Heart left ventricle (tissue), 16 donors: ENCODE results near the gene PGM2. TPM values are rescaled to one million over a fixed set of nuclear protein-coding genes. Genes with fewer than 3 reads are reported as not detected.
A peak's percentile ranks its signal among the peaks of the same experiment; 100 is the strongest.

ENCODE experiments used
- ATAC-seq, 4 donors: fragments of 200-7000 bp; cut with Tn5 transposase; one replicate each; pipeline ENCODE4 v1.9.1; 2020 to 2022; ENCODE audit warnings: moderate library complexity in 4 of 4, mild to moderate bottlenecking in 3 of 4, moderate number of reproducible peaks in 1 of 4
- DNase-seq, 5 donors: peaks; one replicate each; pipeline ENCODE4 v3.0.0-alpha.2; 2020
- H3K27ac ChIP-seq, 12 donors: fragments of 200-600 bp; sonication (generic) in 4 of 12; one replicate each; pipeline versions ENCODE4 v1.5.0 to v1.8.0; 2016 to 2022; ENCODE audit warnings: mild to moderate bottlenecking in 2 of 12
- H3K27me3 ChIP-seq, 9 donors: fragments of 200-600 bp; sonication (generic) in 2 of 9; one replicate each; pipeline versions ENCODE4 v1.5.1 to v1.8.0; 2016 to 2022; ENCODE audit warnings: mild to moderate bottlenecking in 3 of 9
- H3K36me3 ChIP-seq, 9 donors: fragments of 200-600 bp; sonication (generic) in 2 of 9; one replicate each; pipeline versions ENCODE4 v1.5.0 to v1.8.0; 2018 to 2022; ENCODE audit warnings: mild to moderate bottlenecking in 2 of 9
- H3K4me1 ChIP-seq, 12 donors: fragments of 200-600 bp; sonication (generic) in 4 of 12; one replicate each; pipeline versions ENCODE4 v1.5.0 to v1.8.0; 2016 to 2022; ENCODE audit warnings: mild to moderate bottlenecking in 3 of 12
- H3K4me3 ChIP-seq, 12 donors: fragments of 200-600 bp; sonication (generic) in 4 of 12; one replicate each; pipeline versions ENCODE4 v1.5.0 to v1.8.0; 2017 to 2022; ENCODE audit warnings: mild to moderate bottlenecking in 9 of 12, moderate library complexity in 4 of 12
- H3K9me3 ChIP-seq, 12 donors: fragments of 200-600 bp; sonication (generic) in 4 of 12; one replicate each; pipeline versions ENCODE4 v1.5.0 to v1.8.0; 2016 to 2022; ENCODE audit warnings: mild to moderate bottlenecking in 1 of 12
- POLR2A ChIP-seq, 2 donors: fragments of 450-650 bp; IDR thresholded peaks; one replicate each; pipeline ENCODE4 v1.6.1; 2017; ENCODE audit warnings: antibody characterized with exemption in 2 of 2, mild to moderate bottlenecking in 2 of 2, moderate library complexity in 2 of 2
- WGBS, 4 donors: extraction: QIAGEN DNeasy Blood & Tissue Kit in 2 of 4; methylation state at CpG; one replicate each; pipeline versions ENCODE4 v1.1.5 to v1.1.7; 2013 to 2018; 5-methylcytosine and 5-hydroxymethylcytosine counted together
- intact Hi-C, 10 donors: fragments of 100-400 bp; cut with DNase I; formaldehyde crosslinking; loops; one replicate each; pipeline versions ENCODE4 v1.11.1 to v1.14.2; 2022
- polyA plus RNA-seq, 2 donors: library from polyadenylated mRNA; stranded (reverse); fragments of 200-250 nt; gene quantifications; one replicate each; pipeline ENCODE4 v1.2.3, GENCODE V29; 2013
- total RNA-seq, 9 donors: library from RNA; depleted of rRNA in 2 of 9; stranded (reverse); fragments of >200 nt in 2 of 9; fragmentation: NEBNext Ultra II Directional in 3 of 9; extraction: Animal tissue kit (Norgen Biotek cat#: 25700) in 3 of 9; gene quantifications; one replicate each; pipeline versions ENCODE4 v1.1.0 to v1.2.4, GENCODE V29; 2016 to 2023
- TF ChIP-seq, protein P1 (sequence below), 12 donors: fragments of 200-600 bp; sonication (generic) in 4 of 12; IDR thresholded peaks; one replicate each; pipeline versions ENCODE4 v1.5.0 to v1.8.0; 2018 to 2022; ENCODE audit warnings: antibody characterized with exemption in 12 of 12, mild to moderate bottlenecking in 5 of 12
- donor health status: ischemic (EF 13 %, LVEDD 7.1; RV severe dilation, severe dysfunction).
- donor health status: healthy with polysubstance abuse.
- donor health status: DM: no; HTN: yes; CAD: no.
- donor health status: DM: no; HTN: no; CAD: no.
- donor health status: ischemic (EF 25% LVEDD 6.9; RV normal size, moderate dysfunction).
- donor health status: ischemic (EF 25% LVEDD 5.7; RV mildly dilated, moderate dysfunction).
- donor health status: healthy.
- donor health status: DM: yes; HTN: yes; CAD: no.
- donor health status: ischemic (EF 35%, LVEDD 5.7; RV mildly dilated, moderate dysfunction).
- donor health status: nonischemic (EF 11% LVEDD 7.7; RV severe dilation, severe dysfunction).
- donor health status: DM: yes; HTN: yes; CAD: no.
- donor health status: PGD.
- donor health status: ischemic (EF 29% LVEDD 5.4; RV normal size, mild dysfunction).
- donor health status: nonischemic (EF 23%, LVEDD 6.1; RV moderate dilation, normal function).

PGM2 gene
- total and polyA plus RNA-seq, 11 donors, result 3.3 to 18.4 (median 8.5) TPM

DNA sequence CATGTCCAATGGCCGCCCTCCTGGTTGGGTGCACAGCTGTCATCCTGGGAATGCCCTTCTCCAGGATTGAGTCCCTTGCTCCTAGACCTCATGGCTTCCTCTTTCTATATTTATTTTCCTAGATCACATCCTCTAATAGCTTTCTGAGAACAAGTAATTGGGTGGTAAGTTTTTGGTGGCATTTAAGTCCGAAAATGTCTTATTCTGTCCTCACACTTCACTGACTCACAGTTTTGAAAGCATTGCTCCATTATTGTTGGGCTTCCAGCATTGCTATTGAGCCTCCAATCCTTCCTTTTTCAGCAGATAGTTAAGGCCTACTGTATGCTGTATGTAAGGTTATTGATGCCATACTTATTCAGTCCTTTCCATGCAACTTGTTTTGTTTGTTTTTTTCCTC, 25.9 kb downstream of the PGM2 start:
- Histone ChIP-seq H3K27ac (no peak overlapping the region), H3K4me3 (no peak overlapping the region), H3K36me3 (peaks cover 0 to 97% (median 74%) of the 10 kb centered on the region in 9 donors), H3K27me3 (no peaks in the 10 kb centered on the region), H3K9me3 (no peaks in the 10 kb centered on the region), H3K4me1 (peaks cover 0 to 15% (median 0%) of the 10 kb centered on the region in 12 donors)
- no peak for ATAC-seq
- intact Hi-C loops, result no loop called here
- DNase-seq, result no peak
- WGBS, 4 donors, result 85 to 94% (median 87%) methylated on average over 2 of the region's 2 CpGs
- no peak for TF ChIP-seq POLR2A (IDR thresholded peaks at IDR 0.05)
- TF ChIP-seq, protein P1, sequence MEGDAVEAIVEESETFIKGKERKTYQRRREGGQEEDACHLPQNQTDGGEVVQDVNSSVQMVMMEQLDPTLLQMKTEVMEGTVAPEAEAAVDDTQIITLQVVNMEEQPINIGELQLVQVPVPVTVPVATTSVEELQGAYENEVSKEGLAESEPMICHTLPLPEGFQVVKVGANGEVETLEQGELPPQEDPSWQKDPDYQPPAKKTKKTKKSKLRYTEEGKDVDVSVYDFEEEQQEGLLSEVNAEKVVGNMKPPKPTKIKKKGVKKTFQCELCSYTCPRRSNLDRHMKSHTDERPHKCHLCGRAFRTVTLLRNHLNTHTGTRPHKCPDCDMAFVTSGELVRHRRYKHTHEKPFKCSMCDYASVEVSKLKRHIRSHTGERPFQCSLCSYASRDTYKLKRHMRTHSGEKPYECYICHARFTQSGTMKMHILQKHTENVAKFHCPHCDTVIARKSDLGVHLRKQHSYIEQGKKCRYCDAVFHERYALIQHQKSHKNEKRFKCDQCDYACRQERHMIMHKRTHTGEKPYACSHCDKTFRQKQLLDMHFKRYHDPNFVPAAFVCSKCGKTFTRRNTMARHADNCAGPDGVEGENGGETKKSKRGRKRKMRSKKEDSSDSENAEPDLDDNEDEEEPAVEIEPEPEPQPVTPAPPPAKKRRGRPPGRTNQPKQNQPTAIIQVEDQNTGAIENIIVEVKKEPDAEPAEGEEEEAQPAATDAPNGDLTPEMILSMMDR (IDR thresholded peaks at IDR 0.05), result no peak

DNA sequence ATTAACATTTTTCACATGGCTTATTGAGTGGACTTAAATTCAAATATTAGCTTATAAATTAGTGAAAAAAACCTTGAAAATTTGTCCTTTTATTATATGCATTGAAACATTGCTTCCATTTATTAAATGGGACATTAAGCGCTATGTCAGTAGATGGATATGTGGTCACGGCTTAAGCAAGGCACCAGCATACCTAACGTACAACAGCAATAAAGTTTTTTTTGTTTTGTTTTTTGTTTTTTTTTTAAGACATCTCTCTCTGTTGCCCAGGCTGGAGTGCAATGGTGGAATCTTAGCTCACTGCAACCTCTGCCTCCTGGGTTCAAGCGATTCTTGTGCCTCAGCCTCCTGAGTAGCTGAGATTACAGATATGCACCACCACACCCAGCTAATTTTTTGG, 31.6 kb downstream of the PGM2 start:
- intact Hi-C loops, result no loop called here
- Histone ChIP-seq H3K27me3 (no peaks in the 10 kb centered on the region), H3K4me1 (peaks cover 0 to 6% (median 0%) of the 10 kb centered on the region in 12 donors), H3K36me3 (peaks cover 0 to 87% (median 69%) of the 10 kb centered on the region in 9 donors), H3K9me3 (no peaks in the 10 kb centered on the region), H3K27ac (no peak overlapping the region), H3K4me3 (no peak overlapping the region)
- no peak for ATAC-seq
- TF ChIP-seq, protein P1 (IDR thresholded peaks at IDR 0.05), result no peak
- TF ChIP-seq POLR2A (IDR thresholded peaks at IDR 0.05), result no peak
- DNase-seq, result no peak
- WGBS, 4 donors, result 90 to 99% (median 92%) methylated on average over 4 of the region's 4 CpGs

DNA sequence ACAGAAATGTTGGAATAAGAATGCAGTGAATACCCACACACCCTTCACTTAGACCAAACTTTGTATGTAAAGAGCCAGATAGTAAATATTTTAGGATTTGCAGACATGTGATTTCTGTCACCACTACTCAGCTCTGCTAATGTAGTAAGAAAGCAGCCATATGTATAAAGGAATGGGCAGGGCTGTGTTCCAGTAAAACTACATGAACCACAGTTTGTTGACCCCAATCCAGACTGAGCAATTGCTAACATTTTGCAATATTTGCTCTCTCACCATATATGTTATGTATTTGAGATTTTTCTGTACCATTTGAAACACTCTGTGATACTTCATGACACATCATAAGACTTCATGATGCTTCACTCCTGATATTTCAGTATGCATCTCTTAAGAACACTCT, 32.4 kb downstream of the PGM2 start:
- ATAC-seq, result no peak
- no peaks in the 10 kb centered on the region for H3K9me3 ChIP-seq
- H3K4me1 ChIP-seq, result peaks cover 0 to 6% (median 0%) of the 10 kb centered on the region in 12 donors
- no peaks in the 10 kb centered on the region for H3K27me3 ChIP-seq
- H3K27ac ChIP-seq, result no peak overlapping the region
- peaks cover 0 to 86% (median 69%) of the 10 kb centered on the region in 9 donors for H3K36me3 ChIP-seq
- intact Hi-C loops, result no loop called here
- no peak overlapping the region for H3K4me3 ChIP-seq
- no peak for DNase-seq
- TF ChIP-seq, protein P1 (IDR thresholded peaks at IDR 0.05), result no peak
- TF ChIP-seq POLR2A (IDR thresholded peaks at IDR 0.05), result no peak

DNA sequence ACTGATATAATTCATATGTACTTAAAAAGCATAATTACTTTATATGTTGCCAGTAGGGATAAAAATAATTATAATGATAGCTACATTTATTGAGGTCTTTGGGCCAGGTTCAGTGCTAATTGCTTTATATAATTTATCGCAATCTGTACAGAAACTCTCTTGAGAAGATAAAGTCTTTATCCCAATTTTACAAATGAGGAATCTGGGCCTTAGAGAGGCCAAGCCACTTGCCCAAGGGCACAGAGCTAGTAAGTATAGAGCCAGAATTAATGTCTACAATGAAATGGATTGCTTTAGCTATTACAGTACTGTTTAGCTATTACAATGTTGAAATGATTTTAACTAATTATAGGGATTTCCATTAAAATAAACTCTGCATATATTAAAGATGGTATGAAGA, 33.8 kb downstream of the PGM2 start:
- H3K36me3 ChIP-seq, result peaks cover 0 to 79% (median 66%) of the 10 kb centered on the region in 9 donors
- peak overlapping the region in 1 of 12 donors; percentile 18 for H3K27ac ChIP-seq
- peaks cover 0 to 17% (median 5%) of the 10 kb centered on the region in 12 donors for H3K4me1 ChIP-seq
- intact Hi-C loops, result no loop called here
- DNase-seq (no peak), ATAC-seq (no peak)
- H3K4me3 ChIP-seq, result no peak overlapping the region
- TF ChIP-seq, protein P1 (IDR thresholded peaks at IDR 0.05), result no peak
- TF ChIP-seq POLR2A (IDR thresholded peaks at IDR 0.05), result no peak
- H3K27me3 ChIP-seq, result no peaks in the 10 kb centered on the region
- WGBS, 4 donors, result 91 to 93% (median 91%) methylated on average over 1 of the region's 1 CpG
- no peaks in the 10 kb centered on the region for H3K9me3 ChIP-seq
